ENCODE results near the gene CAMKK2.

The CAMKK2 gene

GRCh38 chr12:121245031-121245430 is 51.5 kb downstream of the CAMKK2 start:
- no peak overlapping the region for H3K4me3 ChIP-seq (ENCODE audit: low read depth, low read length)
- no peak overlapping the region for H3K9ac ChIP-seq (ENCODE audit: low read depth, low read length)
- no peak overlapping the region for H3K27ac ChIP-seq (ENCODE audit: low read depth, low read length)
- peaks cover 52% of the 10 kb centered on the region for H3K36me3 ChIP-seq (ENCODE audit: control insufficient read depth, insufficient read depth, low read length)
- H3K27me3 ChIP-seq (ENCODE audit: control insufficient read depth, insufficient read depth, low read length) = no peaks in the 10 kb centered on the region
- peaks cover 7% of the 10 kb centered on the region; the same call in 1 of the 2 replicates for H3K4me1 ChIP-seq (ENCODE audit: control insufficient read depth, insufficient read depth, low read length)
- H3K9me3 ChIP-seq (ENCODE audit: control insufficient read depth, insufficient read depth, low read length) = no peaks in the 10 kb centered on the region

GRCh38 chr12:121241156-121241970 is 55.1 kb downstream of the CAMKK2 start:
- Histone ChIP-seq H3K4me1 (ENCODE audit: control insufficient read depth, insufficient read depth, low read length) (peaks cover 20% of the 10 kb centered on the region), H3K36me3 (ENCODE audit: control insufficient read depth, insufficient read depth, low read length) (peaks cover 24% of the 10 kb centered on the region), H3K27ac (ENCODE audit: low read depth, low read length) (no peak overlapping the region), H3K27me3 (ENCODE audit: control insufficient read depth, insufficient read depth, low read length) (no peaks in the 10 kb centered on the region), H3K9me3 (ENCODE audit: control insufficient read depth, insufficient read depth, low read length) (no peaks in the 10 kb centered on the region), H3K9ac (ENCODE audit: low read depth, low read length) (no peak overlapping the region), H3K4me3 (ENCODE audit: low read depth, low read length) (no peak overlapping the region)

GRCh38 chr12:121240484-121241101 is 55.9 kb downstream of the CAMKK2 start:
- no peaks in the 10 kb centered on the region for H3K27me3 ChIP-seq (ENCODE audit: control insufficient read depth, insufficient read depth, low read length)
- no peaks in the 10 kb centered on the region for H3K9me3 ChIP-seq (ENCODE audit: control insufficient read depth, insufficient read depth, low read length)
- H3K36me3 ChIP-seq (ENCODE audit: control insufficient read depth, insufficient read depth, low read length) = peaks cover 24% of the 10 kb centered on the region
- no peak overlapping the region for H3K9ac ChIP-seq (ENCODE audit: low read depth, low read length)
- H3K4me1 ChIP-seq (ENCODE audit: control insufficient read depth, insufficient read depth, low read length) = peaks cover 20% of the 10 kb centered on the region
- H3K27ac ChIP-seq (ENCODE audit: low read depth, low read length) = no peak overlapping the region
- no peak overlapping the region for H3K4me3 ChIP-seq (ENCODE audit: low read depth, low read length)

GRCh38 chr12:121240062-121240420 is 56.5 kb downstream of the CAMKK2 start:
- Histone ChIP-seq H3K9me3 (ENCODE audit: control insufficient read depth, insufficient read depth, low read length) (no peaks in the 10 kb centered on the region), H3K36me3 (ENCODE audit: control insufficient read depth, insufficient read depth, low read length) (peaks cover 23% of the 10 kb centered on the region), H3K9ac (ENCODE audit: low read depth, low read length) (no peak overlapping the region), H3K27ac (ENCODE audit: low read depth, low read length) (no peak overlapping the region), H3K4me3 (ENCODE audit: low read depth, low read length) (no peak overlapping the region), H3K27me3 (ENCODE audit: control insufficient read depth, insufficient read depth, low read length) (no peaks in the 10 kb centered on the region), H3K4me1 (ENCODE audit: control insufficient read depth, insufficient read depth, low read length) (peaks cover 20% of the 10 kb centered on the region)

- no peaks in the 10 kb centered on the region for H3K27me3 ChIP-seq (ENCODE audit: control insufficient read depth, insufficient read depth, low read length)
- H3K4me3 ChIP-seq (ENCODE audit: low read depth, low read length) = no peak overlapping the region
- no peak overlapping the region for H3K9ac ChIP-seq (ENCODE audit: low read depth, low read length)
- H3K27ac ChIP-seq (ENCODE audit: low read depth, low read length) = peak overlapping the region; percentile 90
- no peaks in the 10 kb centered on the region for H3K9me3 ChIP-seq (ENCODE audit: control insufficient read depth, insufficient read depth, low read length)
- peaks cover 17% of the 10 kb centered on the region for H3K36me3 ChIP-seq (ENCODE audit: control insufficient read depth, insufficient read depth, low read length)
- H3K4me1 ChIP-seq (ENCODE audit: control insufficient read depth, insufficient read depth, low read length) = peaks cover 20% of the 10 kb centered on the region
These were observed 57.0 kb downstream of the CAMKK2 start for GRCh38 chr12:121239351-121240061.

- Histone ChIP-seq H3K9ac (ENCODE audit: low read depth, low read length) (peak overlapping the region; percentile 9; the same call in 1 of the 2 replicates), H3K4me3 (ENCODE audit: low read depth, low read length) (no peak overlapping the region)
These were observed 57.7 kb downstream of the CAMKK2 start for GRCh38 chr12:121238604-121239350.

GRCh38 chr12:121238086-121238485 is 58.4 kb downstream of the CAMKK2 start:
- Histone ChIP-seq H3K27ac (ENCODE audit: low read depth, low read length) (peak overlapping the region; percentile 90), H3K9me3 (ENCODE audit: control insufficient read depth, insufficient read depth, low read length) (no peaks in the 10 kb centered on the region), H3K36me3 (ENCODE audit: control insufficient read depth, insufficient read depth, low read length) (peaks cover 5% of the 10 kb centered on the region; the same call in 1 of the 2 replicates), H3K4me3 (ENCODE audit: low read depth, low read length) (no peak overlapping the region), H3K9ac (ENCODE audit: low read depth, low read length) (no peak overlapping the region), H3K4me1 (ENCODE audit: control insufficient read depth, insufficient read depth, low read length) (peaks cover 20% of the 10 kb centered on the region), H3K27me3 (ENCODE audit: control insufficient read depth, insufficient read depth, low read length) (no peaks in the 10 kb centered on the region)

More at GRCh38 chr12:121238604-121239350, 57.7 kb downstream of the CAMKK2 start:
- peaks cover 20% of the 10 kb centered on the region for H3K4me1 ChIP-seq (ENCODE audit: control insufficient read depth, insufficient read depth, low read length)
- no peaks in the 10 kb centered on the region for H3K27me3 ChIP-seq (ENCODE audit: control insufficient read depth, insufficient read depth, low read length)
- H3K36me3 ChIP-seq (ENCODE audit: control insufficient read depth, insufficient read depth, low read length) = peaks cover 12% of the 10 kb centered on the region
- peak overlapping the region; percentile 90 for H3K27ac ChIP-seq (ENCODE audit: low read depth, low read length)
- H3K9me3 ChIP-seq (ENCODE audit: control insufficient read depth, insufficient read depth, low read length) = no peaks in the 10 kb centered on the region

- no peaks in the 10 kb centered on the region for H3K27me3 ChIP-seq (ENCODE audit: control insufficient read depth, insufficient read depth, low read length)
- H3K27ac ChIP-seq (ENCODE audit: low read depth, low read length) = no peak overlapping the region
- no peaks in the 10 kb centered on the region for H3K9me3 ChIP-seq (ENCODE audit: control insufficient read depth, insufficient read depth, low read length)
- H3K9ac ChIP-seq (ENCODE audit: low read depth, low read length) = no peak overlapping the region
- H3K4me1 ChIP-seq (ENCODE audit: control insufficient read depth, insufficient read depth, low read length) = peaks cover 20% of the 10 kb centered on the region
- peaks cover 5% of the 10 kb centered on the region; the same call in 1 of the 2 replicates for H3K36me3 ChIP-seq (ENCODE audit: control insufficient read depth, insufficient read depth, low read length)
- no peak overlapping the region for H3K4me3 ChIP-seq (ENCODE audit: low read depth, low read length)
These were observed 59.1 kb downstream of the CAMKK2 start for GRCh38 chr12:121237415-121237814.

GRCh38 chr12:121236776-121237175 is 59.7 kb downstream of the CAMKK2 start:
- peaks cover 5% of the 10 kb centered on the region; the same call in 1 of the 2 replicates for H3K36me3 ChIP-seq (ENCODE audit: control insufficient read depth, insufficient read depth, low read length)
- peaks cover 20% of the 10 kb centered on the region for H3K4me1 ChIP-seq (ENCODE audit: control insufficient read depth, insufficient read depth, low read length)
- H3K27me3 ChIP-seq (ENCODE audit: control insufficient read depth, insufficient read depth, low read length) = no peaks in the 10 kb centered on the region
- H3K9ac ChIP-seq (ENCODE audit: low read depth, low read length) = no peak overlapping the region
- no peak overlapping the region for H3K4me3 ChIP-seq (ENCODE audit: low read depth, low read length)
- no peaks in the 10 kb centered on the region for H3K9me3 ChIP-seq (ENCODE audit: control insufficient read depth, insufficient read depth, low read length)
- no peak overlapping the region for H3K27ac ChIP-seq (ENCODE audit: low read depth, low read length)

- Histone ChIP-seq H3K4me1 (ENCODE audit: control insufficient read depth, insufficient read depth, low read length) (peaks cover 5% of the 10 kb centered on the region), H3K27ac (ENCODE audit: low read depth, low read length) (no peak overlapping the region), H3K36me3 (ENCODE audit: control insufficient read depth, insufficient read depth, low read length) (peaks cover 9% of the 10 kb centered on the region; the same call in 1 of the 2 replicates), H3K27me3 (ENCODE audit: control insufficient read depth, insufficient read depth, low read length) (no peaks in the 10 kb centered on the region), H3K4me3 (ENCODE audit: low read depth, low read length) (no peak overlapping the region), H3K9ac (ENCODE audit: low read depth, low read length) (no peak overlapping the region), H3K9me3 (ENCODE audit: control insufficient read depth, insufficient read depth, low read length) (no peaks in the 10 kb centered on the region)
These were observed 62.9 kb downstream of the CAMKK2 start for GRCh38 chr12:121233628-121234020.

Data from HUES48 (cell line).